Sigmoid colon (tissue), 4 donors: Measurements from ENCODE around the gene ITGA11.

ENCODE experiments used
- CTCF ChIP-seq, 4 experiments: fragments of 450-650 bp in 3 of 4; fragments of 200-600 bp in 1 of 4; IDR thresholded peaks; one replicate each; pipeline ENCODE4 v1.5.1; 2016 to 2019; ENCODE audit warnings: antibody characterized with exemption in 4 of 4, mild to moderate bottlenecking in 3 of 4, moderate library complexity in 2 of 4
- EP300 ChIP-seq, 4 donors: sonication (generic); formaldehyde crosslinking; IDR thresholded peaks; one replicate each; pipeline ENCODE4 v1.6.1; 2017; ENCODE audit warnings: antibody characterized with exemption in 4 of 4
- POLR2AphosphoS5 ChIP-seq, 4 donors: sonication (generic); formaldehyde crosslinking; IDR thresholded peaks; one replicate each; pipeline ENCODE4 v1.6.1; 2017; ENCODE audit warnings: antibody characterized with exemption in 4 of 4

GRCh38 chr15:68275165-68275746 is 156.7 kb downstream of the ITGA11 start:
- TF ChIP-seq EP300 (IDR thresholded peaks at IDR 0.05), result no peak
- no peak for TF ChIP-seq POLR2AphosphoS5 (IDR thresholded peaks at IDR 0.05)
- TF ChIP-seq CTCF (IDR thresholded peaks at IDR 0.05), result no peak
